Measurements from ENCODE around the gene CNTNAP2.

The CNTNAP2 gene

GRCh38 chr7:146449625-146450024, 333.0 kb downstream of the CNTNAP2 start:
- no peak overlapping the region for H3K4me3 ChIP-seq (ENCODE audit: low read depth, low read length)
- POLR2A ChIA-PET = no interaction called here
- H3K36me3 ChIP-seq (ENCODE audit: control insufficient read depth in 2 of 2, insufficient read depth in 1 of 2, low read length in 2 of 2) = no peaks in the 10 kb centered on the region
- no peak overlapping the region for H3K27ac ChIP-seq (ENCODE audit: extremely low read depth, low read depth, low read length)
- no peaks in the 10 kb centered on the region for H3K4me1 ChIP-seq (ENCODE audit: control insufficient read depth, insufficient read depth, low read length)
- H3K9me3 ChIP-seq (ENCODE audit: control insufficient read depth, insufficient read depth, low read depth, low read length) = no peaks in the 10 kb centered on the region
- TF ChIP-seq RBAK (tag by site-specific recombination; IDR thresholded peaks at IDR 0.05) = no peak
- TF ChIP-seq ZNF132 (tag by site-specific recombination; IDR thresholded peaks at IDR 0.05; ENCODE audit: borderline replicate concordance) = no peak
- TF ChIP-seq ZNF654 (tag by site-specific recombination; IDR thresholded peaks at IDR 0.05; ENCODE audit: low read depth) = no peak
- no peak for TF ChIP-seq ZNF513 (tag by site-specific recombination; IDR thresholded peaks at IDR 0.05)
- CTCF ChIA-PET = no interaction called here

- CTCF ChIA-PET = no interaction called here
These were observed 338.6 kb downstream of the CNTNAP2 start for GRCh38 chr7:146455091-146455655.

GRCh38 chr7:146479040-146479439, 362.4 kb downstream of the CNTNAP2 start:
- Histone ChIP-seq H3K9me3 (ENCODE audit: control insufficient read depth, insufficient read depth, low read depth, low read length) (no peaks in the 10 kb centered on the region), H3K4me3 (ENCODE audit: low read depth, low read length) (no peak overlapping the region), H3K27ac (ENCODE audit: extremely low read depth, low read depth, low read length) (no peak overlapping the region), H3K36me3 (ENCODE audit: control insufficient read depth in 2 of 2, insufficient read depth in 1 of 2, low read length in 2 of 2) (no peaks in the 10 kb centered on the region), H3K4me1 (ENCODE audit: control insufficient read depth, insufficient read depth, low read length) (no peaks in the 10 kb centered on the region)
- CTCF ChIA-PET = no interaction called here
- POLR2A ChIA-PET = no interaction called here
- no peak for TF ChIP-seq ZNF600 (tag by site-specific recombination; IDR thresholded peaks at IDR 0.05)
- no peak for TF ChIP-seq ZNF24 (tag by site-specific recombination; IDR thresholded peaks at IDR 0.05)
- TF ChIP-seq ZBTB48 (tag by site-specific recombination; IDR thresholded peaks at IDR 0.05) = no peak
- TF ChIP-seq ZNF366 (tag by site-specific recombination; conservative IDR thresholded peaks at IDR 0.05) = no peak
- no peak for TF ChIP-seq ZFP3 (tag by site-specific recombination; IDR thresholded peaks at IDR 0.05; ENCODE audit: low read depth)
- TF ChIP-seq ZNF112 (tag by site-specific recombination; IDR thresholded peaks at IDR 0.05) = no peak
- no peak for TF ChIP-seq ZNF776 (tag by site-specific recombination; IDR thresholded peaks at IDR 0.05; ENCODE audit: borderline replicate concordance)
- no peak for TF ChIP-seq ZNF580 (tag by site-specific recombination; IDR thresholded peaks at IDR 0.05)
- no peak for TF ChIP-seq PRDM2 (tag by site-specific recombination; IDR thresholded peaks at IDR 0.05; ENCODE audit: borderline replicate concordance)
- no peak for TF ChIP-seq ZNF571 (tag by site-specific recombination; IDR thresholded peaks at IDR 0.05)
- TF ChIP-seq ZNF501 (tag by site-specific recombination; IDR thresholded peaks at IDR 0.05) = no peak
- no peak for TF ChIP-seq KLF16 (tag by site-specific recombination; IDR thresholded peaks at IDR 0.05)
- no peak for TF ChIP-seq HOXA7 (CRISPR knock-in tag; IDR thresholded peaks at IDR 0.05; ENCODE audit: borderline replicate concordance)
- TF ChIP-seq ZFP41 (tag by site-specific recombination; IDR thresholded peaks at IDR 0.05; ENCODE audit: borderline replicate concordance) = no peak

More at GRCh38 chr7:146455091-146455655, 338.6 kb downstream of the CNTNAP2 start:
- Histone ChIP-seq H3K4me3 (ENCODE audit: low read depth, low read length) (no peak overlapping the region), H3K9me3 (ENCODE audit: control insufficient read depth, insufficient read depth, low read depth, low read length) (no peaks in the 10 kb centered on the region), H3K36me3 (ENCODE audit: control insufficient read depth in 2 of 2, insufficient read depth in 1 of 2, low read length in 2 of 2) (no peaks in the 10 kb centered on the region), H3K4me1 (ENCODE audit: control insufficient read depth, insufficient read depth, low read length) (no peaks in the 10 kb centered on the region), H3K27ac (ENCODE audit: extremely low read depth, low read depth, low read length) (no peak overlapping the region)
- POLR2A ChIA-PET = no interaction called here
- no peak for TF ChIP-seq ZNF311 (tag by site-specific recombination; IDR thresholded peaks at IDR 0.05; ENCODE audit: borderline replicate concordance)
- no peak for TF ChIP-seq ZNF292 (tag by site-specific recombination; IDR thresholded peaks at IDR 0.05; ENCODE audit: borderline replicate concordance, low read depth)
- TF ChIP-seq KLF9 (tag by site-specific recombination; IDR thresholded peaks at IDR 0.05; ENCODE audit: low read depth) = no peak
- no peak for TF ChIP-seq INSM2 (tag by site-specific recombination; IDR thresholded peaks at IDR 0.05)
- no peak for TF ChIP-seq YY1 (tag by site-specific recombination; IDR thresholded peaks at IDR 0.05)
- TF ChIP-seq ZNF555 (tag by site-specific recombination; conservative IDR thresholded peaks at IDR 0.05) = no peak
- TF ChIP-seq ZSCAN16 (tag by site-specific recombination; IDR thresholded peaks at IDR 0.05) = no peak
- no peak for TF ChIP-seq ZNF558 (tag by site-specific recombination; IDR thresholded peaks at IDR 0.05)
- no peak for TF ChIP-seq ZNF223 (tag by site-specific recombination; IDR thresholded peaks at IDR 0.05)
- no peak for TF ChIP-seq ZNF112 (tag by site-specific recombination; IDR thresholded peaks at IDR 0.05)
